WTC11 (cell line): ENCODE measurements around the gene SPN.

ENCODE experiments used
- CREB1 ChIP-seq: sonication (generic); formaldehyde crosslinking; IDR thresholded peaks from 2 replicates; pipeline ENCODE4 v1.8.0; 2023; ENCODE audit warnings: mild to moderate bottlenecking, missing genetic modification reagents
- CREM ChIP-seq: sonication (generic); formaldehyde crosslinking; IDR thresholded peaks from 2 replicates; pipeline ENCODE4 v1.8.1; 2022; ENCODE audit warnings: mild to moderate bottlenecking, missing genetic modification reagents, moderate library complexity
- CTCF ChIP-seq: fragments of 200-600 bp; IDR thresholded peaks from 2 replicates; pipeline ENCODE4 v1.8.0; 2022; ENCODE audit warnings: antibody characterized with exemption
- FOXJ3 ChIP-seq: sonication (generic); formaldehyde crosslinking; IDR thresholded peaks from 2 replicates; pipeline ENCODE4 v1.9.0; 2021; ENCODE audit warnings: missing genetic modification reagents, mild to moderate bottlenecking, borderline replicate concordance
- IRF1 ChIP-seq: sonication (generic); formaldehyde crosslinking; IDR thresholded peaks from 2 replicates; pipeline ENCODE4 v1.8.0; 2023; ENCODE audit warnings: missing genetic modification reagents
- MYBL2 ChIP-seq: sonication (generic); formaldehyde crosslinking; IDR thresholded peaks from 2 replicates; pipeline ENCODE4 v1.8.1; 2023; ENCODE audit warnings: mild to moderate bottlenecking, moderate library complexity, missing genetic modification reagents
- NR1H2 ChIP-seq: sonication (generic); formaldehyde crosslinking; IDR thresholded peaks from 2 replicates; pipeline ENCODE4 v1.9.0; 2021; ENCODE audit warnings: mild to moderate bottlenecking, moderate library complexity, missing genetic modification reagents
- PRDM15 ChIP-seq: sonication (generic); formaldehyde crosslinking; IDR thresholded peaks from 2 replicates; pipeline ENCODE4 v1.8.0; 2022; ENCODE audit warnings: missing genetic modification reagents
- TEAD4 ChIP-seq: sonication (generic); formaldehyde crosslinking; IDR thresholded peaks from 2 replicates; pipeline ENCODE4 v1.8.0; 2022; ENCODE audit warnings: mild to moderate bottlenecking, missing genetic modification reagents
- USF2 ChIP-seq: sonication (generic); formaldehyde crosslinking; IDR thresholded peaks from 2 replicates; pipeline ENCODE4 v1.8.1; 2023; ENCODE audit warnings: mild to moderate bottlenecking, missing genetic modification reagents, moderate library complexity
- ZNF121 ChIP-seq: sonication (generic); formaldehyde crosslinking; IDR thresholded peaks from 2 replicates; pipeline ENCODE4 v1.8.0; 2023; ENCODE audit warnings: missing genetic modification reagents

- no peak for TF ChIP-seq CTCF
- TF ChIP-seq MYBL2 (CRISPR knock-in tag): no peak
- TF ChIP-seq ZNF121 (CRISPR knock-in tag): no peak
- TF ChIP-seq CREB1 (CRISPR knock-in tag): no peak
- no peak for TF ChIP-seq PRDM15
- no peak for TF ChIP-seq IRF1
- TF ChIP-seq FOXJ3: no peak
- TF ChIP-seq USF2: no peak
- TF ChIP-seq NR1H2 (CRISPR knock-in tag): no peak
- no peak for TF ChIP-seq CREM (CRISPR knock-in tag)
- TF ChIP-seq TEAD4 (CRISPR knock-in tag): no peak
These were observed 9.6 kb upstream of the SPN start for GRCh38 chr16:29653471-29653870.
